HG03565 (cell line): Measurements from ENCODE around the gene NSUN3.
"Not testable (repeated sequence)": the region's sequence is repeated elsewhere in the genome, so short reads cannot be mapped to it uniquely, and the experiment has no call there.

ENCODE experiments used
- ATAC-seq: cut with Tn5 transposase; IDR thresholded peaks from one replicate; pipeline ENCODE4 v1.9.1; 2021; ENCODE audit warnings: mild to moderate bottlenecking, moderate library complexity; ENCODE audit not compliant: unreplicated experiment

The NSUN3 gene

GRCh38 chr3:94066506-94067500, 3.9 kb downstream of the NSUN3 start:
- no peak for ATAC-seq

- no peak for ATAC-seq
Observed at GRCh38 chr3:94069194-94069813, 6.4 kb downstream of the NSUN3 start.

GRCh38 chr3:94070341-94070911, 7.6 kb downstream of the NSUN3 start:
- ATAC-seq, result peak; percentile 68

GRCh38 chr3:94071713-94072284, 8.9 kb downstream of the NSUN3 start:
- ATAC-seq, result peak; percentile 73

- ATAC-seq, result no peak
Observed at GRCh38 chr3:94076055-94076454, 13.2 kb downstream of the NSUN3 start.

GRCh38 chr3:94080552-94080951, 17.7 kb downstream of the NSUN3 start:
- ATAC-seq, result not testable (repeated sequence)

- ATAC-seq, result no peak
Observed at GRCh38 chr3:94081884-94082283, 19.0 kb downstream of the NSUN3 start.

GRCh38 chr3:94082391-94082937, 19.6 kb downstream of the NSUN3 start:
- no peak for ATAC-seq

GRCh38 chr3:94083261-94083660, 20.4 kb downstream of the NSUN3 start:
- ATAC-seq, result peak; percentile 89

- no peak for ATAC-seq
Observed at GRCh38 chr3:94089126-94089525, 26.3 kb downstream of the NSUN3 start.

- no peak for ATAC-seq
Observed at GRCh38 chr3:94092086-94092485, 29.2 kb downstream of the NSUN3 start.

GRCh38 chr3:94093151-94093550, 30.3 kb downstream of the NSUN3 start:
- ATAC-seq, result no peak

- no peak for ATAC-seq
Observed at GRCh38 chr3:94095111-94095510, 32.2 kb downstream of the NSUN3 start.

GRCh38 chr3:94098452-94098851, 35.6 kb downstream of the NSUN3 start:
- ATAC-seq, result no peak

- no peak for ATAC-seq
Observed at GRCh38 chr3:94099311-94099710, 36.5 kb downstream of the NSUN3 start.

GRCh38 chr3:94101860-94102259, 39.0 kb downstream of the NSUN3 start:
- ATAC-seq, result no peak

- no peak for ATAC-seq
Observed at GRCh38 chr3:94106268-94106667, 43.4 kb downstream of the NSUN3 start.

- ATAC-seq, result not testable (repeated sequence)
Observed at GRCh38 chr3:94110232-94110631, 47.4 kb downstream of the NSUN3 start.

- ATAC-seq, result no peak
Observed at GRCh38 chr3:94110854-94111253, 48.0 kb downstream of the NSUN3 start.

- no peak for ATAC-seq
Observed at GRCh38 chr3:94114666-94115065, 51.8 kb downstream of the NSUN3 start.

GRCh38 chr3:94115482-94115881, 52.6 kb downstream of the NSUN3 start:
- no peak for ATAC-seq
